CD8-positive, alpha-beta memory T cell (primary cell): ENCODE data around the gene GEMIN4. TPM values are rescaled to one million over a fixed set of nuclear protein-coding genes. Genes with fewer than 3 reads are reported as not detected.
"Not testable (repeated sequence)": the region's sequence is repeated elsewhere in the genome, so short reads cannot be mapped to it uniquely, and the experiment has no call there.

Experiments
- CTCF ChIA-PET: fragments of 350-600 bp; sonication (Branson Sonifier 250); formaldehyde crosslinking; loops from one replicate; lab custom pipeline; 2021; ENCODE audit warnings: antibody characterized with exemption; lab: Charles Lee
- POLR2A ChIA-PET: fragments of 350-600 bp; sonication (Branson Sonifier 250); formaldehyde crosslinking; loops from one replicate; lab custom pipeline; 2021; ENCODE audit warnings: antibody characterized with exemption; lab: Charles Lee
- DNase-seq, 5 donors: peaks; one replicate each; pipeline versions ENCODE4 v3.0.0 to v3.0.0-alpha.2; 2020 to 2022; ENCODE audit warnings: mixed read lengths in 1 of 5
- H3K27ac ChIP-seq: one replicate; pipeline ENCODE4 v1.7.0; 2013; ENCODE audit warnings: low read depth, mild to moderate bottlenecking, low read length, moderate library complexity
- H3K27me3 ChIP-seq: 2 replicates; pipeline ENCODE4 v1.7.0; 2013; ENCODE audit warnings: low read length, mild to moderate bottlenecking; ENCODE audit not compliant: insufficient read depth, poor library complexity, severe bottlenecking
- H3K36me3 ChIP-seq: 2 replicates; pipeline ENCODE4 v1.7.0; 2013; ENCODE audit warnings: mild to moderate bottlenecking, low read length, moderate library complexity; ENCODE audit not compliant: insufficient read depth
- H3K4me1 ChIP-seq: 2 replicates; pipeline ENCODE4 v1.7.0; 2013; ENCODE audit warnings: mild to moderate bottlenecking, low read length, moderate library complexity; ENCODE audit not compliant: insufficient read depth
- H3K4me3 ChIP-seq: 2 replicates; pipeline ENCODE4 v1.7.0; 2013; ENCODE audit warnings: mild to moderate bottlenecking, low read length
- H3K9me3 ChIP-seq: 2 replicates; pipeline ENCODE4 v1.7.0; 2013; ENCODE audit warnings: mild to moderate bottlenecking, low read length
- H3K27ac Mint-ChIP-seq, 8 donors: one replicate each; pipeline ENCODE4 v1.8.0; 2020 to 2021; ENCODE audit warnings: mixed read lengths in 8 of 8, mild to moderate bottlenecking in 6 of 8, inconsistent platforms in 3 of 8, moderate library complexity in 3 of 8
- H3K27me3 Mint-ChIP-seq, 2 donors: one replicate each; pipeline ENCODE4 v1.8.0; 2020 to 2021; ENCODE audit warnings: mixed read lengths in 2 of 2, mild to moderate bottlenecking in 1 of 2, moderate library complexity in 1 of 2
- H3K36me3 Mint-ChIP-seq, 3 donors: one replicate each; pipeline ENCODE4 v1.8.0; 2020 to 2021; ENCODE audit warnings: mixed read lengths in 3 of 3, inconsistent platforms in 1 of 3, mild to moderate bottlenecking in 1 of 3
- H3K4me1 Mint-ChIP-seq, 3 donors: one replicate each; pipeline ENCODE4 v1.8.0; 2020 to 2021; ENCODE audit warnings: mixed read lengths in 3 of 3, inconsistent platforms in 1 of 3, mild to moderate bottlenecking in 1 of 3
- H3K4me3 Mint-ChIP-seq, 7 donors: one replicate each; pipeline ENCODE4 v1.8.0; 2020 to 2021; ENCODE audit warnings: mixed read lengths in 7 of 7, mild to moderate bottlenecking in 6 of 7, moderate library complexity in 4 of 7, inconsistent platforms in 2 of 7
- H3K9me3 Mint-ChIP-seq, 5 donors: one replicate each; pipeline ENCODE4 v1.8.0; 2020 to 2022; ENCODE audit warnings: mixed read lengths in 5 of 5, mild to moderate bottlenecking in 3 of 5, moderate library complexity in 2 of 5, inconsistent platforms in 1 of 5
- polyA plus RNA-seq: library from polyadenylated mRNA; unstranded; fragments of 300-500 nt; fragmentation: Illumina TruSeq; gene quantifications from one replicate; pipeline ENCODE4 v1.2.3, GENCODE V29; 2021
- total RNA-seq, 2 experiments: library from RNA; stranded (reverse); gene quantifications; one replicate each; pipeline ENCODE4 v1.2.3, GENCODE V29; 2021

Gene GEMIN4
- total and polyA plus RNA-seq, 3 experiments from 2014 or later: 23.2 to 56.5 (median 55.5) TPM

GRCh38 chr17:795721-796120 is 43.7 kb upstream of the GEMIN4 start:
- H3K9me3 Mint-ChIP-seq: no peaks in the 10 kb centered on the region
- H3K36me3 Mint-ChIP-seq: peaks cover 0 to 26% (median 9%) of the 10 kb centered on the region in 3 donors

GRCh38 chr17:795276-795675 is 43.2 kb upstream of the GEMIN4 start:
- Mint-ChIP-seq H3K36me3 (peaks cover 0 to 27% (median 9%) of the 10 kb centered on the region in 3 donors), H3K27me3 (peaks cover 0 to 1% of the 10 kb centered on the region in 2 donors), H3K4me3 (no peak overlapping the region), H3K27ac (no peak overlapping the region), H3K4me1 (peaks cover 5 to 6% (median 5%) of the 10 kb centered on the region in 3 donors), H3K9me3 (no peaks in the 10 kb centered on the region)
- Histone ChIP-seq H3K36me3 (peaks cover 17% of the 10 kb centered on the region), H3K27ac (no peak overlapping the region), H3K27me3 (no peaks in the 10 kb centered on the region), H3K4me1 (no peaks in the 10 kb centered on the region), H3K9me3 (no peaks in the 10 kb centered on the region), H3K4me3 (no peak overlapping the region)
- no peak for DNase-seq
- POLR2A ChIA-PET: interaction anchor here (0.6 kb wide), 1 partner anchor 16 kb away, joined by 14 read pairs; no protein-coding TSS in a partner anchor
- CTCF ChIA-PET: interaction anchor here (0.9 to 2.4 kb wide), 3 partner anchors 14 to 201 kb away, joined by 6 to 12 read pairs (median 8); partner anchors contain the start of genes GLOD4, MRM3 and TIMM22

More at GRCh38 chr17:795721-796120, 43.7 kb upstream of the GEMIN4 start:
- Histone ChIP-seq H3K27me3 (no peaks in the 10 kb centered on the region), H3K27ac (no peak overlapping the region), H3K4me3 (no peak overlapping the region), H3K9me3 (no peaks in the 10 kb centered on the region), H3K4me1 (no peaks in the 10 kb centered on the region), H3K36me3 (peaks cover 17% of the 10 kb centered on the region)
- ChIA-PET CTCF (interaction anchor here (0.7 to 2.4 kb wide), 4 partner anchors 185 to 261 kb away, joined by 3 to 12 read pairs (median 6); partner anchors contain the start of gene TIMM22), POLR2A (no interaction called here)
- no peak for DNase-seq
- Mint-ChIP-seq H3K4me3 (no peak overlapping the region), H3K27ac (peak overlapping the region in 3 of 8 donors; percentile 42 to 70 (median 50)), H3K4me1 (peaks cover 5 to 6% (median 5%) of the 10 kb centered on the region in 3 donors), H3K27me3 (peaks cover 0 to 1% of the 10 kb centered on the region in 2 donors)

- ChIA-PET CTCF (interaction anchor here (0.9 to 2.4 kb wide), 3 partner anchors 13 to 202 kb away, joined by 6 to 12 read pairs (median 8); partner anchors contain the start of genes GLOD4, MRM3 and TIMM22), POLR2A (interaction anchor here (0.6 kb wide), 1 partner anchor 16 kb away, joined by 14 read pairs; no protein-coding TSS in a partner anchor)
- no peaks in the 10 kb centered on the region for H3K4me1 ChIP-seq
- H3K4me3 ChIP-seq: no peak overlapping the region
- H3K4me3 Mint-ChIP-seq: peak overlapping the region in 1 of 7 donors; percentile 5
- H3K4me1 Mint-ChIP-seq: peaks cover 5 to 6% (median 5%) of the 10 kb centered on the region in 3 donors
- peak; percentile 8 to 54 (median 13) for DNase-seq
- H3K27ac Mint-ChIP-seq: peak overlapping the region in 2 of 8 donors; percentile 29 to 33
- peaks cover 0 to 31% (median 11%) of the 10 kb centered on the region in 3 donors for H3K36me3 Mint-ChIP-seq
- H3K9me3 ChIP-seq: no peaks in the 10 kb centered on the region
- no peaks in the 10 kb centered on the region for H3K27me3 ChIP-seq
- H3K27ac ChIP-seq: no peak overlapping the region
- H3K27me3 Mint-ChIP-seq: no peaks in the 10 kb centered on the region
- H3K9me3 Mint-ChIP-seq: no peaks in the 10 kb centered on the region
- peaks cover 19% of the 10 kb centered on the region for H3K36me3 ChIP-seq
Measured at GRCh38 chr17:794876-795275, 42.8 kb upstream of the GEMIN4 start.

- CTCF ChIA-PET: no interaction called here
- Histone ChIP-seq H3K4me3 (no peak overlapping the region), H3K27ac (no peak overlapping the region), H3K4me1 (no peaks in the 10 kb centered on the region), H3K36me3 (peaks cover 35% of the 10 kb centered on the region), H3K27me3 (no peaks in the 10 kb centered on the region), H3K9me3 (no peaks in the 10 kb centered on the region)
- Mint-ChIP-seq H3K27me3 (no peaks in the 10 kb centered on the region), H3K27ac (no peak overlapping the region), H3K4me3 (no peak overlapping the region), H3K9me3 (no peaks in the 10 kb centered on the region), H3K4me1 (peaks cover 5 to 8% (median 5%) of the 10 kb centered on the region in 3 donors), H3K36me3 (peaks cover 0 to 55% (median 11%) of the 10 kb centered on the region in 3 donors)
- POLR2A ChIA-PET: no interaction called here
- no peak for DNase-seq
Measured at GRCh38 chr17:792277-792676, 40.2 kb upstream of the GEMIN4 start.

GRCh38 chr17:791829-792228 is 39.8 kb upstream of the GEMIN4 start:
- H3K36me3 Mint-ChIP-seq: peaks cover 0 to 57% (median 14%) of the 10 kb centered on the region in 3 donors
- CTCF ChIA-PET: no interaction called here
- H3K9me3 ChIP-seq: no peaks in the 10 kb centered on the region

GRCh38 chr17:790874-791247 is 38.8 kb upstream of the GEMIN4 start:
- H3K4me1 ChIP-seq, H3K27ac ChIP-seq, CTCF ChIA-PET, DNase-seq, H3K27me3 Mint-ChIP-seq, H3K4me3 ChIP-seq, POLR2A ChIA-PET, H3K27ac Mint-ChIP-seq, H3K9me3 ChIP-seq, H3K27me3 ChIP-seq, H3K9me3 Mint-ChIP-seq: not testable (repeated sequence)
- Mint-ChIP-seq H3K4me1 (peaks cover 5 to 10% (median 7%) of the 10 kb centered on the region in 3 donors), H3K4me3 (peak overlapping the region in 1 of 7 donors; percentile 8), H3K36me3 (peaks cover 0 to 61% (median 14%) of the 10 kb centered on the region in 3 donors)
- H3K36me3 ChIP-seq: peaks cover 35% of the 10 kb centered on the region

More at GRCh38 chr17:791829-792228, 39.8 kb upstream of the GEMIN4 start:
- H3K9me3 Mint-ChIP-seq: no peaks in the 10 kb centered on the region
- POLR2A ChIA-PET: no interaction called here
- no peak overlapping the region for H3K4me3 Mint-ChIP-seq
- H3K4me3 ChIP-seq: no peak overlapping the region
- H3K27me3 ChIP-seq: no peaks in the 10 kb centered on the region
- H3K27me3 Mint-ChIP-seq: no peaks in the 10 kb centered on the region
- no peak overlapping the region for H3K27ac ChIP-seq
- peaks cover 5 to 10% (median 7%) of the 10 kb centered on the region in 3 donors for H3K4me1 Mint-ChIP-seq
- H3K4me1 ChIP-seq: no peaks in the 10 kb centered on the region
- H3K27ac Mint-ChIP-seq: no peak overlapping the region
- no peak for DNase-seq
- peaks cover 35% of the 10 kb centered on the region for H3K36me3 ChIP-seq

GRCh38 chr17:789931-790873 is 38.1 kb upstream of the GEMIN4 start:
- H3K4me3 Mint-ChIP-seq, H3K27ac ChIP-seq, POLR2A ChIA-PET, H3K9me3 ChIP-seq, H3K4me3 ChIP-seq, H3K27ac Mint-ChIP-seq, H3K27me3 ChIP-seq, H3K9me3 Mint-ChIP-seq, H3K27me3 Mint-ChIP-seq, H3K4me1 ChIP-seq, CTCF ChIA-PET, DNase-seq: not testable (repeated sequence)
- H3K36me3 ChIP-seq: peaks cover 35% of the 10 kb centered on the region
- Mint-ChIP-seq H3K36me3 (peaks cover 0 to 66% (median 14%) of the 10 kb centered on the region in 3 donors), H3K4me1 (peaks cover 5 to 10% (median 9%) of the 10 kb centered on the region in 3 donors)
